HCT116 (cell line): ENCODE results near the gene WDR43. TPM values are rescaled to one million over a fixed set of nuclear protein-coding genes. Genes with fewer than 3 reads are reported as not detected.

Experiments used
- ATAC-seq: fragments of 200-7000 bp; cut with Tn5 transposase; 2 replicates; pipeline ENCODE4 v1.9.1; 2020; ENCODE audit warnings: mild to moderate bottlenecking, moderate library complexity
- BruUV-seq: library from RNA; stranded (reverse); fragments of 400-500 nt; replicated peaks from 2 replicates; lab custom pipeline; 2021; lab: Mats Ljungman, UMichigan
- CTCF ChIA-PET: fragments of 300-600 bp; sonication (Branson Sonifier 250); formaldehyde crosslinking; loops from one replicate; lab custom pipeline; 2021; ENCODE audit warnings: antibody characterized with exemption; lab: Charles Lee
- POLR2A ChIA-PET: fragments of 300-600, 350-600 bp; sonication (Branson Sonifier 250); formaldehyde crosslinking; loops from one replicate; lab custom pipeline; 2021; ENCODE audit warnings: antibody characterized with exemption; lab: Charles Lee
- RAD21 ChIA-PET, 2 experiments: fragments of 300-600 bp; sonication (Branson Sonifier 250); formaldehyde crosslinking; loops; one replicate each; lab custom pipeline; 2023; ENCODE audit warnings: low total read pairs in 2 of 2; ENCODE audit not compliant: uncharacterized antibody in 2 of 2, unreplicated experiment in 2 of 2, low non-redundant PET in 1 of 2; lab: Charles Lee
- DNase-seq: peaks from one replicate; pipeline ENCODE4 v3.0.0-alpha.2; 2010; ENCODE audit warnings: low read depth, low spot score
- H2AFZ ChIP-seq: fragments of 200-600 bp; shearing (Covaris generic), sonication (generic); 2 replicates; pipeline ENCODE4 v1.6.1; 2017; ENCODE audit warnings: low read depth, mixed run types, mixed read lengths, antibody characterized with exemption, low read length; ENCODE audit not compliant: poor library complexity, severe bottlenecking
- H3K27ac ChIP-seq: 2 replicates; pipeline ENCODE4 v1.5.1; 2012; ENCODE audit warnings: low read depth, low read length
- H3K27me3 ChIP-seq: fragments of 200-600 bp; sonication (generic); 2 replicates; pipeline ENCODE4 v1.6.1; 2016; ENCODE audit warnings: mixed run types, low read length, mixed read lengths; ENCODE audit not compliant: insufficient read depth
- H3K36me3 ChIP-seq, 2 experiments: fragments of 200-500 bp in 1 of 2; fragments of 200-600 bp in 1 of 2; sonication (Bioruptor generic) in 1 of 2; sonication (generic) in 1 of 2; 2 replicates each; pipeline versions ENCODE4 v1.5.1 to v1.6.1; 2014 to 2016; ENCODE audit warnings: low read length in 2 of 2, inconsistent platforms in 1 of 2, mixed read lengths in 1 of 2, mixed run types in 1 of 2; ENCODE audit not compliant: insufficient read depth in 2 of 2, control insufficient read depth in 1 of 2
- H3K4me1 ChIP-seq, 2 experiments: fragments of 200-600 bp in 1 of 2; sonication (generic) in 1 of 2; 2 replicates each; pipeline versions ENCODE4 v1.5.1 to v1.6.1; 2012 to 2017; ENCODE audit warnings: low read length in 2 of 2, inconsistent platforms in 1 of 2, mild to moderate bottlenecking in 1 of 2, mixed read lengths in 1 of 2, mixed run types in 1 of 2, moderate library complexity in 1 of 2; ENCODE audit not compliant: insufficient read depth in 2 of 2, control insufficient read depth in 1 of 2
- H3K4me2 ChIP-seq: fragments of 200-600 bp; sonication (generic); 2 replicates; pipeline ENCODE4 v1.6.1; 2017; ENCODE audit warnings: mixed run types, low read length, mixed read lengths
- H3K4me3 ChIP-seq, 2 experiments: fragments of 200-600 bp in 1 of 2; sonication (generic) in 1 of 2; replicated peaks in 1 of 2; 2 replicates each; pipeline ENCODE4 v1.5.1; 2011 to 2016; ENCODE audit warnings: low read length in 2 of 2, control low read depth in 1 of 2, low read depth in 1 of 2, mild to moderate bottlenecking in 1 of 2, mixed read lengths in 1 of 2, mixed run types in 1 of 2
- H3K79me2 ChIP-seq: fragments of 200-600 bp; sonication (generic); 2 replicates; pipeline ENCODE4 v1.6.1; 2017; ENCODE audit warnings: mild to moderate bottlenecking, mixed run types, low read length, moderate library complexity, mixed read lengths; ENCODE audit not compliant: insufficient read depth
- H3K9ac ChIP-seq: fragments of 200-600 bp; sonication (generic); 2 replicates; pipeline ENCODE4 v1.6.1; 2016; ENCODE audit warnings: low read length, mixed read lengths
- H3K9me2 ChIP-seq: fragments of 200-600 bp; sonication (generic), shearing (Covaris generic); 2 replicates; pipeline ENCODE4 v1.6.1; 2017; ENCODE audit warnings: mixed run types, mild to moderate bottlenecking, moderate library complexity; ENCODE audit not compliant: insufficient read depth
- H3K9me3 ChIP-seq, 2 experiments: fragments of 200-500 bp in 1 of 2; fragments of 200-600 bp in 1 of 2; sonication (Bioruptor generic) in 1 of 2; sonication (generic) in 1 of 2; 2 replicates each; pipeline ENCODE4 v1.6.1; 2014 to 2017; ENCODE audit warnings: low read length in 2 of 2, mixed read lengths in 2 of 2, inconsistent platforms in 1 of 2, low read depth in 1 of 2, mild to moderate bottlenecking in 1 of 2, mixed run types in 1 of 2, moderate library complexity in 1 of 2; ENCODE audit not compliant: control insufficient read depth in 1 of 2, insufficient read depth in 1 of 2
- H4K20me1 ChIP-seq: fragments of 200-600 bp; sonication (generic), shearing (Covaris generic); 2 replicates; pipeline ENCODE4 v1.6.1; 2017; ENCODE audit warnings: mixed run types, mild to moderate bottlenecking, moderate library complexity; ENCODE audit not compliant: insufficient read depth
- ATF3 ChIP-seq: IDR thresholded peaks from 2 replicates; pipeline ENCODE4 v1.6.1; 2012
- CTCF ChIP-seq, 3 experiments: fragments of 200-600 bp in 1 of 3; sonication (generic) in 1 of 3; IDR thresholded peaks in 2 of 3; conservative IDR thresholded peaks in 1 of 3; 2 replicates each; pipeline ENCODE4 v1.5.1; 2012 to 2017; ENCODE audit warnings: low read depth in 2 of 3, low read length in 2 of 3, antibody characterized with exemption in 1 of 3, borderline replicate concordance in 1 of 3, control low read depth in 1 of 3, mild to moderate bottlenecking in 1 of 3, mixed read lengths in 1 of 3, mixed run types in 1 of 3, moderate library complexity in 1 of 3; ENCODE audit not compliant: insufficient read depth in 1 of 3
- ELF1 ChIP-seq: IDR thresholded peaks from 2 replicates; pipeline ENCODE4 v1.6.1; 2012; ENCODE audit warnings: low read depth, borderline replicate concordance
- EZH2phosphoT487 ChIP-seq: fragments of 200-600 bp; IDR thresholded peaks from 2 replicates; pipeline ENCODE4 v1.6.1; 2018; ENCODE audit warnings: antibody characterized with exemption, borderline replicate concordance
- MAX ChIP-seq: IDR thresholded peaks from 2 replicates; pipeline ENCODE4 v1.6.1; 2012
- POLR2A ChIP-seq: IDR thresholded peaks from 2 replicates; pipeline ENCODE4 v1.7.0; 2011; ENCODE audit warnings: borderline replicate concordance; ENCODE audit not compliant: insufficient read depth, insufficient read length; ENCODE audit errors: extremely low read depth
- RAD21 ChIP-seq: IDR thresholded peaks from 2 replicates; pipeline ENCODE4 v1.6.1; 2012; ENCODE audit warnings: low read depth, mild to moderate bottlenecking
- REST ChIP-seq: IDR thresholded peaks from 2 replicates; pipeline ENCODE4 v1.6.1; 2012; ENCODE audit warnings: low read depth
- SIN3A ChIP-seq: IDR thresholded peaks from 2 replicates; pipeline ENCODE4 v1.6.1; 2012; ENCODE audit warnings: low read depth
- SP1 ChIP-seq: IDR thresholded peaks from 2 replicates; pipeline ENCODE4 v1.6.1; 2012; ENCODE audit warnings: low read depth
- YY1 ChIP-seq: IDR thresholded peaks from 2 replicates; pipeline ENCODE4 v1.6.1; 2011; ENCODE audit warnings: low read length, low read depth, moderate library complexity, mild to moderate bottlenecking; ENCODE audit not compliant: insufficient replicate concordance; ENCODE audit errors: extremely low read depth
- ZBTB33 ChIP-seq: IDR thresholded peaks from 2 replicates; pipeline ENCODE4 v1.6.1; 2011; ENCODE audit warnings: mild to moderate bottlenecking, low read length, moderate library complexity; ENCODE audit not compliant: insufficient replicate concordance; ENCODE audit errors: extremely low read depth
- ZFX ChIP-seq: fragments of 450-650 bp; IDR thresholded peaks from 2 replicates; pipeline ENCODE4 v1.6.1; 2017
- ZNF274 ChIP-seq: fragments of 200-500 bp; sonication (Bioruptor generic); IDR thresholded peaks from 2 replicates; pipeline ENCODE4 v1.6.1; 2014; ENCODE audit warnings: mild to moderate bottlenecking, low read depth, low read length, inconsistent platforms
- intact Hi-C: fragments of 100-400 bp; cut with micrococcal nuclease; formaldehyde crosslinking; loops from 2 replicates; pipeline ENCODE4 v1.10.0; 2022
- total RNA-seq: library from RNA; stranded (reverse); gene quantifications from one replicate; pipeline ENCODE4 v1.2.1, GENCODE V29; 2021; ENCODE audit not compliant: unreplicated experiment

WDR43 gene
- total RNA-seq, 1 experiment from 2014 or later: 119 TPM

- no peaks in the 10 kb centered on the region for H3K9me2 ChIP-seq
- H3K79me2 ChIP-seq: peaks cover 100% of the 10 kb centered on the region
- intact Hi-C loops: no loop called here
- H3K4me1 ChIP-seq: no peaks in the 10 kb centered on the region
- no peak overlapping the region for H3K4me3 ChIP-seq
- no peaks in the 10 kb centered on the region for H3K27me3 ChIP-seq
- no peak overlapping the region for H2AFZ ChIP-seq
- BruUV-seq: no TSS peak
- H3K36me3 ChIP-seq: peaks cover 57 to 67% of the 10 kb centered on the region in 2 experiments
- POLR2A ChIA-PET: interaction anchor here (1.0 kb wide), 1 partner anchor 16 kb away, joined by 4 read pairs; the partner anchor contains the start of gene WDR43
- no peak overlapping the region for H3K4me2 ChIP-seq
- TF ChIP-seq ZNF274: no peak
- TF ChIP-seq EZH2phosphoT487: no peak
- TF ChIP-seq YY1: no peak
- no peak for TF ChIP-seq RAD21
- no peak for TF ChIP-seq POLR2A
- no peak for TF ChIP-seq ZFX
- no peak for TF ChIP-seq CTCF (IDR thresholded peaks at IDR 0.05 in 2 of 3, conservative IDR thresholded peaks at IDR 0.05 in 1 of 3; ENCODE audit: borderline replicate concordance in 1 of 3, insufficient read depth in 1 of 3, low read depth in 2 of 3, low read length in 2 of 3)
- no peak for TF ChIP-seq ZBTB33
- no peak for TF ChIP-seq REST
- no peak for TF ChIP-seq SP1
- TF ChIP-seq SIN3A: no peak
- no peak for TF ChIP-seq MAX
- TF ChIP-seq ATF3: no peak
- TF ChIP-seq ELF1: no peak
- ATAC-seq (no peak), DNase-seq (no peak)
- no peaks in the 10 kb centered on the region for H3K9me3 ChIP-seq
- CTCF ChIA-PET: no interaction called here
- no peak overlapping the region for H3K9ac ChIP-seq
- RAD21 ChIA-PET: no interaction called here
- H3K27ac ChIP-seq: no peak overlapping the region
- H4K20me1 ChIP-seq: peaks cover 35% of the 10 kb centered on the region
Observed at GRCh38 chr2:28909655-28910353, 15.3 kb downstream of the WDR43 start.
